Hepatocyte (in vitro differentiated cells): ENCODE data around the gene KCND3. TPM values are rescaled to one million over a fixed set of nuclear protein-coding genes. Genes with fewer than 3 reads are reported as not detected.

Experiments
- DNase-seq: peaks from one replicate; pipeline ENCODE4 v3.0.0-alpha.2; 2016; ENCODE audit warnings: low spot score
- H2AFZ ChIP-seq: fragments of 200-600 bp; sonication (generic); 2 replicates; pipeline ENCODE4 v1.6.0; 2016; ENCODE audit warnings: antibody characterized with exemption, mild to moderate bottlenecking
- H3K27ac ChIP-seq: fragments of 200-600 bp; sonication (generic); 2 replicates; pipeline ENCODE4 v1.5.1; 2016; ENCODE audit warnings: mild to moderate bottlenecking
- H3K27me3 ChIP-seq: fragments of 200-600 bp; sonication (generic); 2 replicates; pipeline ENCODE4 v1.6.1; 2016
- H3K36me3 ChIP-seq: fragments of 200-600 bp; sonication (generic); replicated peaks from 2 replicates; pipeline ENCODE4 v1.5.1; 2016; ENCODE audit warnings: low read depth; ENCODE audit not compliant: insufficient read depth
- H3K4me1 ChIP-seq: fragments of 200-600 bp; sonication (generic); 2 replicates; pipeline ENCODE4 v1.5.1; 2016; ENCODE audit warnings: mild to moderate bottlenecking, moderate library complexity; ENCODE audit not compliant: insufficient read depth
- H3K4me2 ChIP-seq: fragments of 200-600 bp; sonication (generic); 2 replicates; pipeline ENCODE4 v1.6.0; 2016
- H3K4me3 ChIP-seq: fragments of 200-600 bp; sonication (generic); 2 replicates; pipeline ENCODE4 v1.5.1; 2016; ENCODE audit warnings: mild to moderate bottlenecking
- H3K79me2 ChIP-seq: fragments of 200-600 bp; sonication (generic); 2 replicates; pipeline ENCODE4 v1.6.0; 2017; ENCODE audit warnings: mild to moderate bottlenecking
- H3K9me2 ChIP-seq: fragments of 200-600 bp; sonication (generic); replicated peaks from 2 replicates; pipeline ENCODE4 v1.6.0; 2017; ENCODE audit warnings: mild to moderate bottlenecking; ENCODE audit not compliant: insufficient read depth
- H3K9me3 ChIP-seq: fragments of 200-600 bp; sonication (generic); 2 replicates; pipeline ENCODE4 v1.5.1; 2016; ENCODE audit warnings: low read depth, mild to moderate bottlenecking
- H4K20me1 ChIP-seq: fragments of 200-600 bp; sonication (generic); 2 replicates; pipeline ENCODE4 v1.6.0; 2016; ENCODE audit warnings: mild to moderate bottlenecking; ENCODE audit not compliant: insufficient read depth, poor library complexity, severe bottlenecking
- CTCF ChIP-seq: fragments of 200-600 bp; sonication (generic); IDR thresholded peaks from 2 replicates; pipeline ENCODE4 v1.5.1; 2016; ENCODE audit warnings: antibody characterized with exemption, mild to moderate bottlenecking; ENCODE audit not compliant: poor library complexity
- EZH2 ChIP-seq: fragments of 200-600 bp; sonication (generic); IDR thresholded peaks from 2 replicates; pipeline ENCODE4 v1.6.1; 2016; ENCODE audit warnings: antibody characterized with exemption, mild to moderate bottlenecking, borderline replicate concordance
- EZH2phosphoT487 ChIP-seq: fragments of 200-600 bp; sonication (generic); IDR thresholded peaks from one replicate; pipeline ENCODE4 v1.6.1; 2018; ENCODE audit warnings: antibody characterized with exemption, mild to moderate bottlenecking, low read depth, moderate library complexity; ENCODE audit not compliant: unreplicated experiment, severe bottlenecking
- WGBS: methylation state at CpG from one replicate; pipeline ENCODE4 v1.1.6; 2016; ENCODE audit warnings: low lambda C conversion rate; ENCODE audit errors: missing lambda C conversion rate; 5-methylcytosine and 5-hydroxymethylcytosine counted together
- polyA plus RNA-seq: library from polyadenylated mRNA; unstranded; fragments of >200 nt; fragmentation: Nextera tagmentation; extraction: Ambion mirVana; gene quantifications from 2 replicates; pipeline ENCODE4 v1.2.1, GENCODE V29; 2016
- total RNA-seq: library from RNA; depleted of rRNA; stranded (reverse); fragments of >200 nt; gene quantifications from 2 replicates; pipeline ENCODE4 v1.2.3, GENCODE V29; 2014

KCND3 gene
- total and polyA plus RNA-seq, 2 experiments from 2014 or later = 1.4 to 2.7 TPM

- Histone ChIP-seq H4K20me1 (no peaks in the 10 kb centered on the region), H3K36me3 (no peaks in the 10 kb centered on the region), H2AFZ (no peak overlapping the region), H3K4me3 (no peak overlapping the region), H3K27me3 (no peaks in the 10 kb centered on the region), H3K4me1 (peaks cover 9% of the 10 kb centered on the region), H3K4me2 (no peak overlapping the region), H3K79me2 (peaks cover 19% of the 10 kb centered on the region), H3K27ac (no peak overlapping the region), H3K9me2 (no peaks in the 10 kb centered on the region), H3K9me3 (no peaks in the 10 kb centered on the region)
- 60% methylated on average over 2 of the region's 2 CpGs for WGBS
- TF ChIP-seq CTCF = no peak
- no peak for TF ChIP-seq EZH2
- TF ChIP-seq EZH2phosphoT487 = no peak
- DNase-seq = no peak
Measured at GRCh38 chr1:111751906-111752575, 237.4 kb downstream of the KCND3 start.

GRCh38 chr1:111750856-111751255, 238.6 kb downstream of the KCND3 start:
- no peaks in the 10 kb centered on the region for H3K9me3 ChIP-seq
- H3K27ac ChIP-seq = no peak overlapping the region
- no peaks in the 10 kb centered on the region for H4K20me1 ChIP-seq
- peaks cover 5% of the 10 kb centered on the region for H3K4me1 ChIP-seq
- no peak overlapping the region for H2AFZ ChIP-seq
- no peak overlapping the region for H3K4me3 ChIP-seq
- no peak for DNase-seq
- no peaks in the 10 kb centered on the region for H3K27me3 ChIP-seq
- WGBS = 86% methylated on average over 2 of the region's 2 CpGs
- no peaks in the 10 kb centered on the region for H3K9me2 ChIP-seq
- no peak overlapping the region for H3K4me2 ChIP-seq
- H3K36me3 ChIP-seq = no peaks in the 10 kb centered on the region
- peaks cover 8% of the 10 kb centered on the region for H3K79me2 ChIP-seq
- TF ChIP-seq EZH2phosphoT487 (no peak), CTCF (no peak), EZH2 (no peak)

GRCh38 chr1:111749628-111750027, 239.8 kb downstream of the KCND3 start:
- H3K36me3 ChIP-seq = no peaks in the 10 kb centered on the region
- H3K27me3 ChIP-seq = no peaks in the 10 kb centered on the region

More at GRCh38 chr1:111749628-111750027, 239.8 kb downstream of the KCND3 start:
- Histone ChIP-seq H3K4me1 (peaks cover 4% of the 10 kb centered on the region), H3K27ac (no peak overlapping the region), H2AFZ (no peak overlapping the region), H3K4me3 (no peak overlapping the region), H4K20me1 (no peaks in the 10 kb centered on the region), H3K9me3 (no peaks in the 10 kb centered on the region), H3K4me2 (no peak overlapping the region), H3K9me2 (no peaks in the 10 kb centered on the region), H3K79me2 (peaks cover 8% of the 10 kb centered on the region)
- no peak for DNase-seq
- WGBS = 52% methylated on average over 3 of the region's 3 CpGs
- no peak for TF ChIP-seq CTCF
- no peak for TF ChIP-seq EZH2
- no peak for TF ChIP-seq EZH2phosphoT487
